Lung microvascular endothelial cell (primary cell): ENCODE results near the gene PRAMEF1. TPM values are rescaled to one million over a fixed set of nuclear protein-coding genes. Genes with fewer than 3 reads are reported as not detected.
"Not testable (repeated sequence)": the region's sequence is repeated elsewhere in the genome, so short reads cannot be mapped to it uniquely, and the experiment has no call there.

Experiments used
- DNase-seq, 2 donors: peaks; one replicate each; pipeline versions ENCODE4 v3.0.0 to v3.0.0-alpha.2; 2010; ENCODE audit warnings: low read depth in 2 of 2
- total RNA-seq: library from RNA; depleted of rRNA; stranded (reverse); fragments of >200 nt; gene quantifications from 2 replicates; pipeline ENCODE4 v1.2.1, GENCODE V29; 2014

Gene PRAMEF1
- total RNA-seq, 1 donor from 2014 or later, result not detected

GRCh38 chr1:12775443-12775842 is 15.8 kb upstream of the PRAMEF1 start:
- no peak for DNase-seq

- DNase-seq, result no peak
Measured at GRCh38 chr1:12776801-12777557, 14.2 kb upstream of the PRAMEF1 start.

- DNase-seq, result no peak
Measured at GRCh38 chr1:12778061-12778460, 13.1 kb upstream of the PRAMEF1 start.

- DNase-seq, result no peak
Measured at GRCh38 chr1:12778907-12779306, 12.3 kb upstream of the PRAMEF1 start.

GRCh38 chr1:12781488-12781887 is 9.7 kb upstream of the PRAMEF1 start:
- DNase-seq, result not testable (repeated sequence)

GRCh38 chr1:12783783-12784182 is 7.4 kb upstream of the PRAMEF1 start:
- DNase-seq, result not testable (repeated sequence)

GRCh38 chr1:12784729-12785128 is 6.5 kb upstream of the PRAMEF1 start:
- DNase-seq, result not testable (repeated sequence)

GRCh38 chr1:12798911-12799310 is 7.7 kb downstream of the PRAMEF1 start:
- DNase-seq, result no peak

- no peak for DNase-seq
Measured at GRCh38 chr1:12799730-12800129, 8.5 kb downstream of the PRAMEF1 start.

GRCh38 chr1:12809933-12810332 is 18.7 kb downstream of the PRAMEF1 start:
- no peak for DNase-seq

- DNase-seq, result no peak
Measured at GRCh38 chr1:12810691-12811408, 19.7 kb downstream of the PRAMEF1 start.

GRCh38 chr1:12811409-12811784 is 20.2 kb downstream of the PRAMEF1 start:
- no peak for DNase-seq

GRCh38 chr1:12819061-12819460 is 27.9 kb downstream of the PRAMEF1 start:
- not testable (repeated sequence) for DNase-seq

GRCh38 chr1:12831310-12831709 is 40.1 kb downstream of the PRAMEF1 start, which contains the start of gene PRAMEF11:
Gene PRAMEF11 (minus strand): TSS chr1:12831410. CDS start chr1:12828789, 2,621 bp downstream.
- DNase-seq, result not testable (repeated sequence)

- not testable (repeated sequence) for DNase-seq
Measured at GRCh38 chr1:12833251-12833650, 42.1 kb downstream of the PRAMEF1 start.

Other genes with a start within 250 kb of the PRAMEF1 start
- gene DHRS3, start 173.2 kb upstream of the PRAMEF1 start, total RNA-seq, result 83.5 and 150 TPM in 2 replicates
- gene AADACL4, start 147.3 kb upstream of the PRAMEF1 start, total RNA-seq, result not detected in 2 replicates
- not detected in 2 replicates for gene AADACL3, start 75.3 kb upstream of the PRAMEF1 start, total RNA-seq
- gene CFAP107, start 45.2 kb upstream of the PRAMEF1 start, total RNA-seq, result not detected in 2 replicates
- not detected in 2 replicates for gene PRAMEF12, start 17.7 kb upstream of the PRAMEF1 start, total RNA-seq
- not detected in 2 replicates for gene PRAMEF11, start 40.0 kb downstream of the PRAMEF1 start, total RNA-seq
- gene HNRNPCL1, start 57.3 kb downstream of the PRAMEF1 start, total RNA-seq, result not detected in 2 replicates
- gene PRAMEF2, start 65.7 kb downstream of the PRAMEF1 start, total RNA-seq, result not detected in 2 replicates
- not detected in 2 replicates for gene PRAMEF4, start 94.8 kb downstream of the PRAMEF1 start, total RNA-seq
- gene PRAMEF10, start 106.9 kb downstream of the PRAMEF1 start, total RNA-seq, result not detected in 2 replicates
- gene PRAMEF7, start 125.2 kb downstream of the PRAMEF1 start, total RNA-seq, result not detected in 2 replicates
- gene PRAMEF6, start 156.2 kb downstream of the PRAMEF1 start, total RNA-seq, result not detected in 2 replicates